Osteoblast (primary cell): ENCODE measurements around the gene TKT. TPM values are rescaled to one million over a fixed set of nuclear protein-coding genes. Genes with fewer than 3 reads are reported as not detected.

Experiments
- DNase-seq: peaks from one replicate; pipeline ENCODE4 v3.0.0; 2011; ENCODE audit warnings: low spot score, mixed read lengths; ENCODE audit not compliant: insufficient read length; ENCODE audit errors: missing footprints
- H2AFZ ChIP-seq: 2 replicates; pipeline ENCODE4 v1.6.0; 2011; ENCODE audit warnings: mild to moderate bottlenecking, low read length
- H3K27ac ChIP-seq: 2 replicates; pipeline ENCODE4 v1.5.1; 2011; ENCODE audit warnings: mild to moderate bottlenecking, low read depth, low read length, moderate library complexity
- H3K27me3 ChIP-seq: 2 replicates; pipeline ENCODE4 v1.6.0; 2012; ENCODE audit warnings: mild to moderate bottlenecking, control low read depth, inconsistent platforms, low read length, moderate library complexity; ENCODE audit not compliant: insufficient read depth
- H3K36me3 ChIP-seq: 2 replicates; pipeline ENCODE4 v1.5.1; 2011; ENCODE audit warnings: mild to moderate bottlenecking, low read length, control low read depth, moderate library complexity; ENCODE audit not compliant: insufficient read depth
- H3K4me1 ChIP-seq: 2 replicates; pipeline ENCODE4 v1.5.1; 2011; ENCODE audit warnings: mild to moderate bottlenecking, low read length, control low read depth, moderate library complexity; ENCODE audit not compliant: insufficient read depth
- H3K4me2 ChIP-seq: 2 replicates; pipeline ENCODE4 v1.6.0; 2011; ENCODE audit warnings: mild to moderate bottlenecking, low read length; ENCODE audit not compliant: insufficient read depth
- H3K4me3 ChIP-seq: fragments of 200-600 bp; sonication (generic); 3 replicates; pipeline ENCODE4 v1.5.1; 2012; ENCODE audit warnings: mild to moderate bottlenecking, low read length, inconsistent platforms; ENCODE audit not compliant: insufficient read depth
- H3K79me2 ChIP-seq: 2 replicates; pipeline ENCODE4 v1.6.0; 2012; ENCODE audit warnings: mild to moderate bottlenecking, low read length, control low read depth, inconsistent platforms; ENCODE audit not compliant: insufficient read depth
- H3K9me3 ChIP-seq: 2 replicates; pipeline ENCODE4 v1.5.1; 2011; ENCODE audit warnings: low read depth, low read length, control low read depth
- H4K20me1 ChIP-seq: 2 replicates; pipeline ENCODE4 v1.6.0; 2012; ENCODE audit warnings: mild to moderate bottlenecking, low read length, control low read depth; ENCODE audit not compliant: insufficient read depth
- total RNA-seq: library from RNA; depleted of rRNA; stranded (reverse); fragments of >200 nt; gene quantifications from 2 replicates; pipeline ENCODE4 v1.2.3, GENCODE V29; 2012
- TF ChIP-seq, protein P1 (sequence below): IDR thresholded peaks from 2 replicates; pipeline ENCODE4 v1.5.1; 2011; ENCODE audit warnings: mild to moderate bottlenecking, low read depth, low read length, moderate library complexity; ENCODE audit errors: extremely low read depth

Gene TKT
- 413 and 453 TPM in 2 replicates for total RNA-seq

DNA sequence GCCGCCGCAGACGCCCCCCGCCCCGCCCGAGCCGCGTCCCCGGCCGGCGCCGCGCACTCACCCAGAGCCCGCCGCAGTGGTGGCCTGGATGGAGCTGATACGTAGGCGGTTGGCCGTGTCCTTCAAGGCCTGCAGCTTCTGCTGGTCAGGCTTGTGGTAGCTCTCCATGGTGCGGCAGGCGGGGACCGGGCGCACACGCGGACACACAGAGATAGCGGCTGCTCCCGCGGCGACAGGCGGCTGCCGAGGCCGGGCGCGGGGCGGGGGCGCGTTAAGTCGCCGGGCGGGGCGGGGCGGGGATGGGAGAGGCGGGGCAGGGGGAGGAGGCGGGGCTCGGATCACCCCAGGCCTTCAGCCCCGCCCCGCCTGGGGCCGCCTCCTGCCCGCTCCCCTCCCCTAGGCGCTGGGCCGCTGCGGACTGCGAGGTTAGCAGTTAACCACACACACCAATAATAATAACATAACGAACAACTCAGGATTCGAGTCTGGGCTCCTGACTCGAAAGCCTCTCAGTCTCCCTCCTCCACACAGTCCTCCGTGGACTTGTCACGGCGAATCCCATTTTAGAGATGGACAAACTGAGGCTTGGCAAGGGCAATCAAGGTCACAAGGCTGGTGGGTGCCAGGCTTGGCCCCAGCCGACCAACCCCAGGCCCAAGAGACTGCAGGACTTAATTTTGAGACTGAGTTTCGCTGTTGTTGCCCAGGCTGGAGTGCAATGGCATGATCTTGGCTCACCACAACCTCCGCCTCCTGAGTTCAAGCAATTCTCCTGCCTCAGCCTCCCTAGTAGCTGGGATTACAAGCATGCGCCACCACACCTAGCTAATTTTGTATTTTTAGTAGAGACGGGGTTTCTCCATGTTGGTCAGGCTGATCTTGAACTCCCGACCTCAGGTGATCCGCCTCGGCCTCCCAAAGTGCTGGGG is at the start of gene TKT:
TKT (minus strand) TSS at position 248 of the 929 bp plus-strand sequence; CDS start at position 168, 80 bp downstream.
- H3K27me3 ChIP-seq: no peaks in the 10 kb centered on the region
- H3K4me2 ChIP-seq: peak within 1 kb of the TSS; percentile 89
- peaks cover 26% of the 10 kb centered on the region for H3K4me1 ChIP-seq
- H3K36me3 ChIP-seq: no peaks in the 10 kb centered on the region
- H2AFZ ChIP-seq: peak within 1 kb of the TSS; percentile 59
- peaks cover 47% of the 10 kb centered on the region for H3K79me2 ChIP-seq
- H4K20me1 ChIP-seq: peaks cover 39% of the 10 kb centered on the region
- DNase-seq: peak; percentile 99
- TF ChIP-seq, protein P1, sequence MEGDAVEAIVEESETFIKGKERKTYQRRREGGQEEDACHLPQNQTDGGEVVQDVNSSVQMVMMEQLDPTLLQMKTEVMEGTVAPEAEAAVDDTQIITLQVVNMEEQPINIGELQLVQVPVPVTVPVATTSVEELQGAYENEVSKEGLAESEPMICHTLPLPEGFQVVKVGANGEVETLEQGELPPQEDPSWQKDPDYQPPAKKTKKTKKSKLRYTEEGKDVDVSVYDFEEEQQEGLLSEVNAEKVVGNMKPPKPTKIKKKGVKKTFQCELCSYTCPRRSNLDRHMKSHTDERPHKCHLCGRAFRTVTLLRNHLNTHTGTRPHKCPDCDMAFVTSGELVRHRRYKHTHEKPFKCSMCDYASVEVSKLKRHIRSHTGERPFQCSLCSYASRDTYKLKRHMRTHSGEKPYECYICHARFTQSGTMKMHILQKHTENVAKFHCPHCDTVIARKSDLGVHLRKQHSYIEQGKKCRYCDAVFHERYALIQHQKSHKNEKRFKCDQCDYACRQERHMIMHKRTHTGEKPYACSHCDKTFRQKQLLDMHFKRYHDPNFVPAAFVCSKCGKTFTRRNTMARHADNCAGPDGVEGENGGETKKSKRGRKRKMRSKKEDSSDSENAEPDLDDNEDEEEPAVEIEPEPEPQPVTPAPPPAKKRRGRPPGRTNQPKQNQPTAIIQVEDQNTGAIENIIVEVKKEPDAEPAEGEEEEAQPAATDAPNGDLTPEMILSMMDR: no peak
- peak within 1 kb of the TSS; percentile 60 for H3K27ac ChIP-seq
- H3K4me3 ChIP-seq: peak within 1 kb of the TSS; percentile 97
- H3K9me3 ChIP-seq: no peaks in the 10 kb centered on the region

DNA sequence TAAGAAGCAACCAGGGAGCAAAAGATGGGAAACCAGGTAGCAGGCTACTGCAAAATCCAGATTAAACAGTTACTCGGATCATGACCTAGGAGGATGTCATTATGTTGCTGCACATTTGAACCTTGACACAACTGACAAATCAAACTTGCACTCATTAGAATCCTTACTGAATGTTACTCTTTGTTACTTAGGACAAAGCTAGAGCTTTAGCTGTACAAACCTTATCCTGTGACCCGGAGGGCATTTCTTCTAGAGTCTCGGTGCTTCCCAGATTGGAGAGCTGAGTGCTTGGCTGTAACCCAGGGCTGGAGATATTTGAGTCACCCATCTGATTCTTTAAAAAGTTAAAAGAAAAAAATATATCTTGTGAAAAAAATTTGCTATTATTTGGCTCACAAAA is 48.1 kb upstream of the TKT start:
- H3K36me3 ChIP-seq: peaks cover 19% of the 10 kb centered on the region
- TF ChIP-seq, protein P1: no peak
- no peak overlapping the region for H3K4me2 ChIP-seq
- H2AFZ ChIP-seq: no peak overlapping the region
- H4K20me1 ChIP-seq: peaks cover 3% of the 10 kb centered on the region
- H3K79me2 ChIP-seq: no peaks in the 10 kb centered on the region
- no peak overlapping the region for H3K27ac ChIP-seq
- DNase-seq: no peak
- H3K27me3 ChIP-seq: no peaks in the 10 kb centered on the region
- no peaks in the 10 kb centered on the region for H3K9me3 ChIP-seq
- no peak overlapping the region for H3K4me3 ChIP-seq
- H3K4me1 ChIP-seq: no peaks in the 10 kb centered on the region

DNA sequence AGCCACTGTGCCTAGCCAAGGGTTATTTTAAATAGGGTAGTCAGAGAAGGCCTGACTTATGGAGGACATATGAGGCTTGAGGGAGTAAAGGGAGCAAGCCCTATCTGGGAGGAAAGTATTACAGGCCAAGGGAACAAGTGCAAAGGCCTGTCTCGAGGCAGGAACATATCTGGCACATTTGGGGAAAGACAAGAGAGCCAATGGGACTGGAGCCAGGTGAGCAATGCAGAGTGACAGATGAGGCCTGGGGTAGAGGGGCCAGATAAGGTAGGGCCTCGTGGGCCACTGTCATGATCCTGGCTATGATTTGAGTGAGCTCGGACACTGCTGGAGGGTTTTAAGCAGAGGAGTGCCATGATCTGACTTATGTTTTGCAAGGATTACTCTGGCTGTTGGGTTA is 47.7 kb upstream of the TKT start:
- H4K20me1 ChIP-seq: peaks cover 3% of the 10 kb centered on the region
- H3K9me3 ChIP-seq: no peaks in the 10 kb centered on the region
- no peak overlapping the region for H3K4me2 ChIP-seq
- H3K4me1 ChIP-seq: no peaks in the 10 kb centered on the region
- H3K79me2 ChIP-seq: no peaks in the 10 kb centered on the region
- H3K4me3 ChIP-seq: no peak overlapping the region
- H3K36me3 ChIP-seq: peaks cover 23% of the 10 kb centered on the region
- H3K27ac ChIP-seq: no peak overlapping the region
- H2AFZ ChIP-seq: no peak overlapping the region
- no peaks in the 10 kb centered on the region for H3K27me3 ChIP-seq
- DNase-seq: no peak
- TF ChIP-seq, protein P1: no peak

- no peak for DNase-seq
- Histone ChIP-seq H3K27me3 (no peaks in the 10 kb centered on the region), H4K20me1 (peaks cover 3% of the 10 kb centered on the region), H3K36me3 (peaks cover 22% of the 10 kb centered on the region), H3K79me2 (no peaks in the 10 kb centered on the region), H3K4me1 (no peaks in the 10 kb centered on the region), H2AFZ (no peak overlapping the region), H3K27ac (no peak overlapping the region), H3K9me3 (no peaks in the 10 kb centered on the region), H3K4me3 (no peak overlapping the region), H3K4me2 (no peak overlapping the region)
- TF ChIP-seq, protein P1: no peak
Observed at GRCh38 chr3:53300826-53301225, 45.0 kb upstream of the TKT start.
